ENCODE measurements around the gene MAN1C1.
A peak's percentile ranks its signal among the peaks of the same experiment; 100 is the strongest.

Gene MAN1C1

DNA sequence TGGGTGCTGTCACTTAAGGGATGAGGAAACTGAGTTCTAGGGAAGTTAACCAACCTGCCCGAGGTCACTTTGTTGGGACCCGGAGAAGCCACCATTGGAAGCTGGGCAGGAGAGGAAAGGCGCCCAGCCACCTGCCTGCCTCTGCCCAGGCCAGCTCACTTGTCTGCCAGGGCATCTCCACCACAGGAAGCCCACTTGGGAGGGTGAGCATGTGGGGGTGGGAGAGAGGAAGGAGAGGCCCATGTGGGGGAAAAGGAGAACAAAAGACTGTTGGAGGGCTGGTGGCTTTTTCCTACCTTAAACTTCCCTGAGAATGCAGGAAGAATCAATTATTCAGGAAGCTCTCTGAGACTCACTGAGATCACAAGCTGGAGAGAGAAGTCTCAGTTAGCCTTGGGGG lies 139.6 kb downstream of the MAN1C1 start:
- DNase-seq: no peak

DNA sequence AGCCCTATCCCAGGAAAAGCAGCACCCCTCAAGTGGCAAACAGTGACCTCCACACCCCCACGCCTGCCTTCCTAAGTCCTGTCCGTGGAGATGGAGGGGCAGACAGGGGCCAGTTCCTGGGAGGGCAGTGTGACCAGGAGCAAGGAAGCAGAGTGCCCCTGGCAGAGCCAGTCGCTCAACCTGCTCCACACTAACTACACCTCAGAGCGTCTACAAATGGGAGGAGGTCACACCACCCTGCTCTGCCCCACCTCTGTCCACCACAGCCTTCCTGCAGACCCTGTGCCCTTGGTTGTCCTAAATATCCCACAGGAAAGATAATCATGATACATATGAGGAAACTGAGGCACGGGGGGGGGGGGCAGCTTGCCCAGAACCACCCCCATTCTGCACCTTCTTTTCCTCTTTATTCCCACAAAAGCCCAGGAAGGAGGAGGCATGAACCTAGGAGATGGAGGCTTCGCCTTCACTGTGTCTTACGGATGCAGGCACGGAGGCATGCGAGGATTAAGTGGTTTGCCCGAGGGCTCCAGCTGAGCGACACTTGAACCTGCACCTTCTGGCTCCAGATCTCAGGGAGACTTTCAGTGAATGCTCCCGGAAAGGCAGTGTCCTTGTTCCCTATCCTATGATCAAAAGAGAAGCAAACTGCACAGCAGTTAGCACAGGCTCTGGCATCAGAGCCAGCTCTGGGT lies 140.7 kb downstream of the MAN1C1 start:
- no peak for DNase-seq

DNA sequence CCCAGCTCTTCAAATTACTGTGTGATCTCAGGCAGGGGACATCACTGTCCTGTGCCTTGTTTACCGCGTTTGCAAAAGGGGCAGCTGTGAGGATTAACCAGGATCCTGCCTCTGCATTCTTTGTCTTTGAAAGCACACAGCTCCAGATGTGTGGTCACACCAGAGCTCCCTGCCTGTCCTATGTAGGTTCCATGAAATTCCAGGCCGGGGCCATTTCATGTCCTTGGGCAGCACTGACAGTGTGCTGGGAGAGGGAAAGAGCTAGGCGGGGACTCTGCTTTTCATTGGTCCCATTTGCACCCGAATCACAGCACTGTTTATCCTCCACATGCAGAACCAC lies 141.2 kb downstream of the MAN1C1 start:
- no peak for DNase-seq

DNA sequence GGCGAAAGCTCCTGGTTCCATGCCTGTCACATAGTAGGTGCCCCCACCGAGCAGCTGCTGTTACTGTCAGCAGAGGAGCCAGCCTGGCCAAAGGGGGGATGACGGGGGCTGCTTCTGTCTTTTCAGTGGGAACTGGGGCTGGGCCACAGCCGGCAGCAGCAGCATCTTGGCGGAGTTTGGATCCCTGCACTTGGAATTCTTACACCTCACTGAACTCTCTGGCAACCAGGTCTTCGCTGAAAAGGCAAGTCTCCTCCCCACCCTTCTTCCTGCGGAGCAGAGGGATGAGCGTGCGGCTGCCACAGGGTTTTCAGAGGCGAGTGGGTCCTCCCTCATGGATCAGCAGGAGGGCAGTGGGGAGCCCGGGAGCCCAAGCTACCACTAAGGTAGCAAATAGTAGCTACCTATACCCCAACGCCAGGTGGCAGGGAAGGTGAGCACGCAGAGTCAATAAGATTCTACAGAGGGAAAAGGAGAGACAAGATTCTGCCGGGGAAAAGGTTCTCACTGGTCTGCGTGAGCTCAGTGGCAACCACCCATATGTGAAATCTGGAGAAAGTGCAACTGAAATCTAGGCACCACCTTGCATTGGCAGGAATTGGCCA lies 142.0 kb downstream of the MAN1C1 start:
- no peak for DNase-seq

DNA sequence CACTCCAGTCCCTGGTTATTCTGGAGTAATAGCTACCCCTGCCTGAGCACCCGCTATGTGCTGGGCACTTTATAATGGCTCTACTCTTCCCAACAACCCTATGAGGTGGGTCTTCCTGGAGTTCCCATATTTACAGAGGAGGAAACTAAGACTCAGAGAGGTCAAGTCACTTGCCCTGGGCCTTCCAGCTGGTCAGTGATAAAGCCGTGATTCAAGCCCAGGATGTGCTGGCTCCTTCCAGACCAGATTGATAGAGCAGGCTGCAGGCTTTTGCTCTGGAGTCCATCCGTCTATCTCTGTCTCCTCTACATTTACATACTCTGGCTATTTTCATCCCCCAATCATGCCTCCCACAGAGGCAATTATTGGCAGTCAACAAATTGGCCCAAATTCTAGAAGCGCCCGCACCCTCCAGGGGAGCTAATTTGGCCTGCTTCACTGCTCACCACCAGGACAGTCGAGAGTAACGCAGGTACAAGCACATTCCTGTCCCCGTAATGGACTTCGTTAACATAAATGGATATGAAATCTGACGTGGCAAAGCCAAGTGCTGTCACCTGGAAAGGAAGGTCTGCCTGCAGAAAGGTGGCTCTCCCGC lies 143.6 kb downstream of the MAN1C1 start:
- DNase-seq: no peak

- no peak for DNase-seq
Observed at GRCh38 chr1:25760871-25761270, 144.3 kb downstream of the MAN1C1 start.

- DNase-seq: no peak
Observed at GRCh38 chr1:25763493-25763892, 146.9 kb downstream of the MAN1C1 start.

DNA sequence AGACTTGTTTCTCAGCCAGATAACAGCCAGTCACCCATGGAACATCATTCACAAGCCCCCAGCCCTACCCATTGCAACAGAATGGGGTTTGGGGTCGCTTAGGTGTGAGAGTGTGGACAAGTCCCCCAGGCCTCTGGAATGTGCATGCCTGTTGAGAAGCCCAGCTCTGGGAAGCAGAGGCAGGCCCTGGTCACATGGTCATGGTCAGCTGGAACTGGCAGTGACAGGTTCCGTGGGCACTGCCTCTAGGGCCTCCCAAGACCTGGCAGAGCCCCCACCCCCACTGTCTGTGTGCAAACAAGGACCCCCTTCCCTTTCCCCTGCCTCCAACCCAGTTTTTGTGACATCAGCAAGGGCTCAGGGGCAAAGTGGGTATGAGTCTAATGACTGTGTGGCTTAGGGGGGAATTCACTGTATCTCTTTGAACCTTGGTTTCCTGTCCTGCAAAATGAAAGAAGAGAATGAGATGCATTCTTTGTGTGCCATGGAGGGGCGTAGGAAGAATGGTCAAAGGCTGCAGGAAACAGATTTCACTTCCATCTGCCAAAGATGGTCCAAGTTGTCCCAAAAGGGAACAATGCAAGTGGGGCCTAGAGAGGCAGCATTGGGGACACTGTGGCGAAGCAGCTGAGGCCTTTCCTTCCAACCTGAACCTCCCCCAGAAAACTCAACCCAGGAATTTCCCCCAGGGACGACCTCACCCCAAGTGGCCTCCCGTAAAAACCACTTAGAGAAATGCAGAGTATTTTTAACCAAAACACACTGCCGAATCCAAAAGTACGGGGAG lies 148.7 kb downstream of the MAN1C1 start:
- no peak for DNase-seq

DNA sequence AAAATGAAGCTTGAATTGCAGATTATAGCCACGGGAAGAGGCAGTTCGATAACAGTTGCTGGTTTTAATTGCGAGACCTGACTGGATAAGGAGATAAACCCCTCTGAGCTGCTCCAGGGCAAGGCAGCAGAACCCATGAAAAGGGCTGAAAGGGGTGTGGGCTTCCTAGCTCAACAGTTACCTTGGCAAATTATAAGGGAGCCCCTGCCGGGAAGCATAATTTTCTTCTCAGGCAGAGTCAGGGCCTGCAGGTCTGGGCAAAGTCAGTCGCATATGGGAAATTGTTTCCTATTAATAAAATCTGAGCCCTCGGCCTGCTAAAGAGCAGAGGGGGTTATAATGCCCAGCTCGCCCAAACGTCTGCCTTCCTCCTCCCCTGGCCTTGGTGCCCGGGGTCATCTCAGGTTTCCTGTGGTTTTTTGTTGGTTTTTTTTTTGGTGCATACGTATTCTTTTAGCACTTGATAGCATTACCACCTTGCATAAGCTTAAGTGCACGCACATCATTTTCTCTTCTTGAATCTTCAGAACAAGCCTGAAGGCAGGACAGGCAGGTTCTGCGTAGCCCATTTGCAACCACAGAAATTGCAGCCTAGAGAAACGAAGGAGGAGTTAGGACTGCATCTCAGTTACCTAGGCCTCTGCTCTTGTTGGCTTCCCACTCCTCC lies 149.5 kb downstream of the MAN1C1 start:
- no peak for DNase-seq

- DNase-seq: no peak
Observed at GRCh38 chr1:25766721-25767436, 150.3 kb downstream of the MAN1C1 start.

- no peak for DNase-seq
Observed at GRCh38 chr1:25767437-25767770, 150.8 kb downstream of the MAN1C1 start.

DNA sequence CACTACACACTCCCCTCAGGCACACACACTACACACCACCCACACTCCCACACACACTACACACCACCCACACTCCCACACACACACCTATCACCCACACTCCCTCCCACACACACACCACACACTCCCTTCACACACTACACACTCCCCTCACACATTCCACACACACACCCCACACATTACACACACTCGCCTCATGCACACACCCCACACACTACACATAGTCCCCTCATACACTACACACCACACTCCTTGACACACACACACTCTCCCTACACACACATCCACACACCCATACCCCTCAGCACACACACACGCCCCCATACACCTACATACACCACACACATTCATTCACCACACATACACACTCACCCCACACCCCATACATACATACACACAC lies 152.4 kb downstream of the MAN1C1 start:
- no peak for DNase-seq

- no peak for DNase-seq
Observed at GRCh38 chr1:25769625-25770383, 153.2 kb downstream of the MAN1C1 start.

GRCh38 chr1:25770541-25771220 lies 154.1 kb downstream of the MAN1C1 start:
- DNase-seq: no peak

- DNase-seq: no peak
Observed at GRCh38 chr1:25771221-25772114, 154.9 kb downstream of the MAN1C1 start.

- DNase-seq: no peak
Observed at GRCh38 chr1:25772164-25772563, 155.6 kb downstream of the MAN1C1 start.

DNA sequence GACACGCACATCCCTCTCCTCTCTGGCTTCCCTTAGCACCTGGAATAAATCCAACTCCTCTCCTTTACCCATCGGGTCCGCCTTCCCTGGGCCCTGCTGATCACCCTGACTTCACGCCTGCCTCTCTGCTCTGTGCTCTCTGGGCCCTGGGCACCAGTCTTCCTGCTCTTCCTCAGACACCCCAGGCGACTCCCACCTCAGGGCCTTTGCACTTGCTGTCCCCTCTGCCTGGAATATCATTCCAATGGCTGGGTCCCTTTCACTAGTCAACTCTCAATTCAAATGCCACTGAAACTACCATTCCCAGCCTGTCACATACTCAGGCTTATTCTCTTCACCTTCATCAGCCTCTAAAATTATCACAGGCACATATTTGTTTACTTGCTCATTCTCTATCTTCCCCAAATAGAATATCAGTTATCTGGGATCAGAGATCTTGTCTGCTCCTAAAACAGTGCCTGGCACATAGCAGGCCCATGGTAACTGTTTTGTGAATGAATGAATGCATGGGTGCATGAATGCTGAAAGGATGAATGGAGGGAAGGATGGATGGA lies 156.2 kb downstream of the MAN1C1 start:
- no peak for DNase-seq

DNA sequence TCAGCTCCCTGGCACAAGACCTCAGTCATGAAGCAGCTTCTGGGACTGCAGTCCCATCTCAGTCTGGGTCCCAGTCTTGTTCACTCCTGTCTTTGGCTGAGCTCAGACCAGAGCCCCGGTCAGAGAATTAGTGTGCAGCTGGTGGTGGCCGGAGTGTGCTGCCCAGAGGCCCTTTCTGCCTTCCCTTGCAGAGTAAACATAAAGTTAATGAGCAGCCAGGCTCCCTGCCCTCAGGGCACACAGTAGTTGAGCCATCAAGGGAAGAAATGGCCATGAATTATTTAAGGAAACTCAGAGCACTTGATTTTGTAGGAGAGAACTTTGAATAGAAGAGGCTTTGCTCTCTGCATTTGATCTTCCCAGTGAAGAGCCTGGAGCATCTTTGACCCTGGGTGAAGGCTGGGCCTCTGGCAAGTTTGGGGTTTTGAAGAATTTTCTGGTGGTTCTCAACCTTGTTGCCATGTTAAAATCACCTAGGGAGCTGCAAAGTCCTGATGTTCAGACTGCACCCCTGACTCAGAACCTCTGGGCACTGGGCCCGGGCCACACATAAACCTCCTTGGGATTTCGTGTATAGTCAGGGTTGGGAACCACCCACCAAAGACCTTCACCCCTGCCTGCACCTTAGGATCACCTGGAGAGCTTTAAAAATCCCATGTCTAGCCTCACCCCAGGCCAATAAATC lies 157.0 kb downstream of the MAN1C1 start:
- peak in 2 of 56 donors; percentile 18 to 29 for DNase-seq
